HCT116 (cell line): ENCODE measurements around the gene SPTLC1. TPM values are rescaled to one million over a fixed set of nuclear protein-coding genes. Genes with fewer than 3 reads are reported as not detected.

Experiments
- ATAC-seq: fragments of 200-7000 bp; cut with Tn5 transposase; 2 replicates; pipeline ENCODE4 v1.9.1; 2020; ENCODE audit warnings: mild to moderate bottlenecking, moderate library complexity
- BruUV-seq: library from RNA; stranded (reverse); fragments of 400-500 nt; replicated peaks from 2 replicates; lab custom pipeline; 2021; lab: Mats Ljungman, UMichigan
- CTCF ChIA-PET: fragments of 300-600 bp; sonication (Branson Sonifier 250); formaldehyde crosslinking; loops from one replicate; lab custom pipeline; 2021; ENCODE audit warnings: antibody characterized with exemption; lab: Charles Lee
- POLR2A ChIA-PET: fragments of 300-600, 350-600 bp; sonication (Branson Sonifier 250); formaldehyde crosslinking; loops from one replicate; lab custom pipeline; 2021; ENCODE audit warnings: antibody characterized with exemption; lab: Charles Lee
- RAD21 ChIA-PET, 2 experiments: fragments of 300-600 bp; sonication (Branson Sonifier 250); formaldehyde crosslinking; loops; one replicate each; lab custom pipeline; 2023; ENCODE audit warnings: low total read pairs in 2 of 2; ENCODE audit not compliant: uncharacterized antibody in 2 of 2, unreplicated experiment in 2 of 2, low non-redundant PET in 1 of 2; lab: Charles Lee
- DNase-seq: peaks from one replicate; pipeline ENCODE4 v3.0.0-alpha.2; 2010; ENCODE audit warnings: low read depth, low spot score
- H2AFZ ChIP-seq: fragments of 200-600 bp; shearing (Covaris generic), sonication (generic); 2 replicates; pipeline ENCODE4 v1.6.1; 2017; ENCODE audit warnings: low read depth, mixed run types, mixed read lengths, antibody characterized with exemption, low read length; ENCODE audit not compliant: poor library complexity, severe bottlenecking
- H3K27ac ChIP-seq: 2 replicates; pipeline ENCODE4 v1.5.1; 2012; ENCODE audit warnings: low read depth, low read length
- H3K27me3 ChIP-seq: fragments of 200-600 bp; sonication (generic); 2 replicates; pipeline ENCODE4 v1.6.1; 2016; ENCODE audit warnings: mixed run types, low read length, mixed read lengths; ENCODE audit not compliant: insufficient read depth
- H3K36me3 ChIP-seq, 2 experiments: fragments of 200-500 bp in 1 of 2; fragments of 200-600 bp in 1 of 2; sonication (Bioruptor generic) in 1 of 2; sonication (generic) in 1 of 2; 2 replicates each; pipeline versions ENCODE4 v1.5.1 to v1.6.1; 2014 to 2016; ENCODE audit warnings: low read length in 2 of 2, inconsistent platforms in 1 of 2, mixed read lengths in 1 of 2, mixed run types in 1 of 2; ENCODE audit not compliant: insufficient read depth in 2 of 2, control insufficient read depth in 1 of 2
- H3K4me1 ChIP-seq, 2 experiments: fragments of 200-600 bp in 1 of 2; sonication (generic) in 1 of 2; 2 replicates each; pipeline versions ENCODE4 v1.5.1 to v1.6.1; 2012 to 2017; ENCODE audit warnings: low read length in 2 of 2, inconsistent platforms in 1 of 2, mild to moderate bottlenecking in 1 of 2, mixed read lengths in 1 of 2, mixed run types in 1 of 2, moderate library complexity in 1 of 2; ENCODE audit not compliant: insufficient read depth in 2 of 2, control insufficient read depth in 1 of 2
- H3K4me2 ChIP-seq: fragments of 200-600 bp; sonication (generic); 2 replicates; pipeline ENCODE4 v1.6.1; 2017; ENCODE audit warnings: mixed run types, low read length, mixed read lengths
- H3K4me3 ChIP-seq, 2 experiments: fragments of 200-600 bp in 1 of 2; sonication (generic) in 1 of 2; replicated peaks in 1 of 2; 2 replicates each; pipeline ENCODE4 v1.5.1; 2011 to 2016; ENCODE audit warnings: low read length in 2 of 2, control low read depth in 1 of 2, low read depth in 1 of 2, mild to moderate bottlenecking in 1 of 2, mixed read lengths in 1 of 2, mixed run types in 1 of 2
- H3K79me2 ChIP-seq: fragments of 200-600 bp; sonication (generic); 2 replicates; pipeline ENCODE4 v1.6.1; 2017; ENCODE audit warnings: mild to moderate bottlenecking, mixed run types, low read length, moderate library complexity, mixed read lengths; ENCODE audit not compliant: insufficient read depth
- H3K9ac ChIP-seq: fragments of 200-600 bp; sonication (generic); 2 replicates; pipeline ENCODE4 v1.6.1; 2016; ENCODE audit warnings: low read length, mixed read lengths
- H3K9me2 ChIP-seq: fragments of 200-600 bp; sonication (generic), shearing (Covaris generic); 2 replicates; pipeline ENCODE4 v1.6.1; 2017; ENCODE audit warnings: mixed run types, mild to moderate bottlenecking, moderate library complexity; ENCODE audit not compliant: insufficient read depth
- H3K9me3 ChIP-seq, 2 experiments: fragments of 200-500 bp in 1 of 2; fragments of 200-600 bp in 1 of 2; sonication (Bioruptor generic) in 1 of 2; sonication (generic) in 1 of 2; 2 replicates each; pipeline ENCODE4 v1.6.1; 2014 to 2017; ENCODE audit warnings: low read length in 2 of 2, mixed read lengths in 2 of 2, inconsistent platforms in 1 of 2, low read depth in 1 of 2, mild to moderate bottlenecking in 1 of 2, mixed run types in 1 of 2, moderate library complexity in 1 of 2; ENCODE audit not compliant: control insufficient read depth in 1 of 2, insufficient read depth in 1 of 2
- H4K20me1 ChIP-seq: fragments of 200-600 bp; sonication (generic), shearing (Covaris generic); 2 replicates; pipeline ENCODE4 v1.6.1; 2017; ENCODE audit warnings: mixed run types, mild to moderate bottlenecking, moderate library complexity; ENCODE audit not compliant: insufficient read depth
- CBX3 ChIP-seq: IDR thresholded peaks from 2 replicates; pipeline ENCODE4 v1.6.1; 2012; ENCODE audit warnings: low read depth
- CEBPB ChIP-seq: IDR thresholded peaks from 2 replicates; pipeline ENCODE4 v1.6.1; 2012; ENCODE audit warnings: low read depth
- ELF1 ChIP-seq: IDR thresholded peaks from 2 replicates; pipeline ENCODE4 v1.6.1; 2012; ENCODE audit warnings: low read depth, borderline replicate concordance
- JUND ChIP-seq: IDR thresholded peaks from 2 replicates; pipeline ENCODE4 v1.6.1; 2012
- POLR2A ChIP-seq: IDR thresholded peaks from 2 replicates; pipeline ENCODE4 v1.7.0; 2011; ENCODE audit warnings: borderline replicate concordance; ENCODE audit not compliant: insufficient read depth, insufficient read length; ENCODE audit errors: extremely low read depth
- SP1 ChIP-seq: IDR thresholded peaks from 2 replicates; pipeline ENCODE4 v1.6.1; 2012; ENCODE audit warnings: low read depth
- ZFX ChIP-seq: fragments of 450-650 bp; IDR thresholded peaks from 2 replicates; pipeline ENCODE4 v1.6.1; 2017
- intact Hi-C: fragments of 100-400 bp; cut with micrococcal nuclease; formaldehyde crosslinking; loops from 2 replicates; pipeline ENCODE4 v1.10.0; 2022
- total RNA-seq: library from RNA; stranded (reverse); gene quantifications from one replicate; pipeline ENCODE4 v1.2.1, GENCODE V29; 2021; ENCODE audit not compliant: unreplicated experiment
- TF ChIP-seq, protein P1 (sequence below): IDR thresholded peaks from 2 replicates; pipeline ENCODE4 v1.6.1; 2012; ENCODE audit warnings: low read depth
- TF ChIP-seq, protein P2 (sequence below), 3 experiments: fragments of 200-600 bp in 1 of 3; sonication (generic) in 1 of 3; IDR thresholded peaks in 2 of 3; conservative IDR thresholded peaks in 1 of 3; 2 replicates each; pipeline ENCODE4 v1.5.1; 2012 to 2017; ENCODE audit warnings: low read depth in 2 of 3, low read length in 2 of 3, antibody characterized with exemption in 1 of 3, borderline replicate concordance in 1 of 3, control low read depth in 1 of 3, mild to moderate bottlenecking in 1 of 3, mixed read lengths in 1 of 3, mixed run types in 1 of 3, moderate library complexity in 1 of 3; ENCODE audit not compliant: insufficient read depth in 1 of 3

Gene SPTLC1
- total RNA-seq, 1 experiment from 2014 or later: 81.7 TPM

DNA sequence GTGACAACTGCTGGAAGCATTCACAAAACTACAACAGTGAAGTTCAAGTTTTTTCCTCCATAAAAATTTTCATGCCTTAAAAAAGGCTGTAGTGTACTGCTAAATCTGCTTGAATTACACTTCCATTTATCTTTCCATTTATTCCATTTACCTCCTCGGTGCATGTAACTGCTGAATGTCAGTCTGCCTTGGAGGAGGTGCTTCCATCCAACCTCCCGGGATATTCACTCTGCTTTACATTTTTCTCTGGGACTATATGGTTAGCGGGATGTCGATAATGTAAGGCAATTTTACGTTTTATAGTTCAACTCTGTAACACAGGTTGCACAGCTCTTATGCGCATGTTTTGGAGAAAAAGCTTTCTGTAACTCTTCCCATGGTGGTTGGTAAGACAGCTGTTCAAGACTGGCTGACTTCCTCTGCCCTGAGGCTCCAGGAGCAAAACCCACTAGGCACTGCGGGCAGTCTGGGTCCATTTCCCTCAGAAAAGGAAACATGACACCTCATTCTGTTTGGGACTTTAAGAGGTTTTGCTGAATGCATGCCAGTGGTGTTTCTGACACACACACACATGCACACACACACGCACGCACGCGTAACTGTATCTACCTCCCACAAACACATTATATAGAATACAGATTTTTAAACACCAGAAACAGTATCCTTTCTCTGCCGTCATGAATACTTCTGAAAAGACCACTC, 66.1 kb downstream of the SPTLC1 start:
- Histone ChIP-seq H3K9ac (no peak overlapping the region), H3K4me1 (no peaks in the 10 kb centered on the region), H2AFZ (no peak overlapping the region), H3K79me2 (peaks cover 5% of the 10 kb centered on the region; the same call in 1 of the 2 replicates), H4K20me1 (no peaks in the 10 kb centered on the region), H3K9me2 (no peaks in the 10 kb centered on the region), H3K4me2 (no peak overlapping the region), H3K9me3 (no peaks in the 10 kb centered on the region), H3K36me3 (peaks cover 20 to 31% of the 10 kb centered on the region in 2 experiments), H3K27ac (no peak overlapping the region), H3K4me3 (no peak overlapping the region), H3K27me3 (no peaks in the 10 kb centered on the region)
- ATAC-seq: no peak
- RAD21 ChIA-PET: no interaction called here
- CTCF ChIA-PET: no interaction called here
- intact Hi-C loops: no loop called here
- POLR2A ChIA-PET: no interaction called here
- no TSS peak for BruUV-seq
- no peak for TF ChIP-seq ZFX
- TF ChIP-seq POLR2A: no peak
- no peak for TF ChIP-seq SP1
- TF ChIP-seq, protein P1, sequence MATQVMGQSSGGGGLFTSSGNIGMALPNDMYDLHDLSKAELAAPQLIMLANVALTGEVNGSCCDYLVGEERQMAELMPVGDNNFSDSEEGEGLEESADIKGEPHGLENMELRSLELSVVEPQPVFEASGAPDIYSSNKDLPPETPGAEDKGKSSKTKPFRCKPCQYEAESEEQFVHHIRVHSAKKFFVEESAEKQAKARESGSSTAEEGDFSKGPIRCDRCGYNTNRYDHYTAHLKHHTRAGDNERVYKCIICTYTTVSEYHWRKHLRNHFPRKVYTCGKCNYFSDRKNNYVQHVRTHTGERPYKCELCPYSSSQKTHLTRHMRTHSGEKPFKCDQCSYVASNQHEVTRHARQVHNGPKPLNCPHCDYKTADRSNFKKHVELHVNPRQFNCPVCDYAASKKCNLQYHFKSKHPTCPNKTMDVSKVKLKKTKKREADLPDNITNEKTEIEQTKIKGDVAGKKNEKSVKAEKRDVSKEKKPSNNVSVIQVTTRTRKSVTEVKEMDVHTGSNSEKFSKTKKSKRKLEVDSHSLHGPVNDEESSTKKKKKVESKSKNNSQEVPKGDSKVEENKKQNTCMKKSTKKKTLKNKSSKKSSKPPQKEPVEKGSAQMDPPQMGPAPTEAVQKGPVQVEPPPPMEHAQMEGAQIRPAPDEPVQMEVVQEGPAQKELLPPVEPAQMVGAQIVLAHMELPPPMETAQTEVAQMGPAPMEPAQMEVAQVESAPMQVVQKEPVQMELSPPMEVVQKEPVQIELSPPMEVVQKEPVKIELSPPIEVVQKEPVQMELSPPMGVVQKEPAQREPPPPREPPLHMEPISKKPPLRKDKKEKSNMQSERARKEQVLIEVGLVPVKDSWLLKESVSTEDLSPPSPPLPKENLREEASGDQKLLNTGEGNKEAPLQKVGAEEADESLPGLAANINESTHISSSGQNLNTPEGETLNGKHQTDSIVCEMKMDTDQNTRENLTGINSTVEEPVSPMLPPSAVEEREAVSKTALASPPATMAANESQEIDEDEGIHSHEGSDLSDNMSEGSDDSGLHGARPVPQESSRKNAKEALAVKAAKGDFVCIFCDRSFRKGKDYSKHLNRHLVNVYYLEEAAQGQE: no peak
- TF ChIP-seq, protein P2, sequence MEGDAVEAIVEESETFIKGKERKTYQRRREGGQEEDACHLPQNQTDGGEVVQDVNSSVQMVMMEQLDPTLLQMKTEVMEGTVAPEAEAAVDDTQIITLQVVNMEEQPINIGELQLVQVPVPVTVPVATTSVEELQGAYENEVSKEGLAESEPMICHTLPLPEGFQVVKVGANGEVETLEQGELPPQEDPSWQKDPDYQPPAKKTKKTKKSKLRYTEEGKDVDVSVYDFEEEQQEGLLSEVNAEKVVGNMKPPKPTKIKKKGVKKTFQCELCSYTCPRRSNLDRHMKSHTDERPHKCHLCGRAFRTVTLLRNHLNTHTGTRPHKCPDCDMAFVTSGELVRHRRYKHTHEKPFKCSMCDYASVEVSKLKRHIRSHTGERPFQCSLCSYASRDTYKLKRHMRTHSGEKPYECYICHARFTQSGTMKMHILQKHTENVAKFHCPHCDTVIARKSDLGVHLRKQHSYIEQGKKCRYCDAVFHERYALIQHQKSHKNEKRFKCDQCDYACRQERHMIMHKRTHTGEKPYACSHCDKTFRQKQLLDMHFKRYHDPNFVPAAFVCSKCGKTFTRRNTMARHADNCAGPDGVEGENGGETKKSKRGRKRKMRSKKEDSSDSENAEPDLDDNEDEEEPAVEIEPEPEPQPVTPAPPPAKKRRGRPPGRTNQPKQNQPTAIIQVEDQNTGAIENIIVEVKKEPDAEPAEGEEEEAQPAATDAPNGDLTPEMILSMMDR (IDR thresholded peaks at IDR 0.05 in 2 of 3, conservative IDR thresholded peaks at IDR 0.05 in 1 of 3; ENCODE audit: borderline replicate concordance in 1 of 3, insufficient read depth in 1 of 3, low read depth in 2 of 3, low read length in 2 of 3): no peak
- TF ChIP-seq ELF1: no peak
- TF ChIP-seq CBX3: no peak
- no peak for TF ChIP-seq CEBPB
- no peak for TF ChIP-seq JUND
- DNase-seq: no peak
